ENCODE results near the gene MFAP2. TPM values are rescaled to one million over a fixed set of nuclear protein-coding genes. Genes with fewer than 3 reads are reported as not detected.

MFAP2 gene
- total RNA-seq, 1 donor, result not detected

DNA sequence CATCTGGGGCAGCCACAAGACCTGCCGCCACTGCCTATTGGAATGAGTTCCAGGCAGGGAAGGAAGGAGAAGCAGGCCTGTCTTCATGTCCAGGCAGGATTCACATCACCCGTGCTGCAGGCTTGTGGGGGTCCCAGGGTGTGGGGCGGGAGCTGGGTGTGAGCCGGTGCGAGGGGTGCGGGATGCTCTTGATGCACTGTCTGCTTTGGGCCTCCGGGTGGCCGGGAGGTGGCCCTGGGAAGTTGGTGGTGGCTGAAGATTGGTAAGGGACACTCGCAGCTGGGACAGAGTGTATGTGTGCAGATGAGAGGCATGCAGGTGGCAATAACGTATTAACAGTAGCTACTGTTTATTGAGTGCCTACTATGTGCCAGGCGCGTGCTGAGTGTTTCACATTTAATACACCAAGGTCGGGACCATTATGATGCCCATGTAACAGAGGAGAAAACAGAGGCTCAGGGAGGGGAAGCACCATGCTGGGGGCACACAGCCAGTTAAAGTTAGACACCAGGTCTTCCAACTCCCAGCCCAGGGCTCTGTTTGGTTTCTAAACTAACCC is 55.4 kb downstream of the MFAP2 start:
- Histone ChIP-seq H3K9me3 (ENCODE audit: low read depth, low read length) (no peaks in the 10 kb centered on the region), H3K27me3 (ENCODE audit: insufficient read depth, low read length) (no peaks in the 10 kb centered on the region), H3K4me1 (ENCODE audit: insufficient read depth, low read length) (peaks cover 13% of the 10 kb centered on the region), H3K4me3 (ENCODE audit: low read length) (no peak overlapping the region)

Other genes with a start within 250 kb of the MFAP2 start
- under 0.01 TPM for gene RNU1-4, start 240.1 kb downstream of the MFAP2 start, total RNA-seq
- gene RNU1-2, start 84.6 kb downstream of the MFAP2 start, total RNA-seq, result under 0.01 TPM
- gene CROCC, start 58.7 kb downstream of the MFAP2 start, total RNA-seq, result 27.8 TPM
- gene ATP13A2, start 31.3 kb upstream of the MFAP2 start, total RNA-seq, result 15.1 TPM
- gene SDHB, start 73.4 kb upstream of the MFAP2 start, total RNA-seq, result 100 TPM
- 9.1 TPM for gene PADI2, start 138.8 kb upstream of the MFAP2 start, total RNA-seq
- gene PADI1, start 224.5 kb upstream of the MFAP2 start, total RNA-seq, result not detected